Transverse colon (tissue), 4 donors: Measurements from ENCODE around the gene ATOH8.

Source experiments
- EP300 ChIP-seq: sonication (generic); formaldehyde crosslinking; IDR thresholded peaks from one replicate; pipeline ENCODE4 v1.6.1; 2017; ENCODE audit warnings: antibody characterized with exemption, low read depth
- POLR2AphosphoS5 ChIP-seq, 3 donors: sonication (generic); formaldehyde crosslinking; IDR thresholded peaks; one replicate each; pipeline ENCODE4 v1.6.1; 2016; ENCODE audit warnings: antibody characterized with exemption in 3 of 3
- TF ChIP-seq, protein P1 (sequence below), 5 experiments: fragments of 200-600 bp in 3 of 5; fragments of 450-650 bp in 2 of 5; sonication (generic) in 3 of 5; IDR thresholded peaks; 1 replicate in 2 of 5; 2 replicates in 3 of 5; pipeline ENCODE4 v1.5.1; 2016 to 2017; ENCODE audit warnings: antibody characterized with exemption in 5 of 5, inconsistent platforms in 3 of 5, mild to moderate bottlenecking in 2 of 5, moderate library complexity in 1 of 5

DNA sequence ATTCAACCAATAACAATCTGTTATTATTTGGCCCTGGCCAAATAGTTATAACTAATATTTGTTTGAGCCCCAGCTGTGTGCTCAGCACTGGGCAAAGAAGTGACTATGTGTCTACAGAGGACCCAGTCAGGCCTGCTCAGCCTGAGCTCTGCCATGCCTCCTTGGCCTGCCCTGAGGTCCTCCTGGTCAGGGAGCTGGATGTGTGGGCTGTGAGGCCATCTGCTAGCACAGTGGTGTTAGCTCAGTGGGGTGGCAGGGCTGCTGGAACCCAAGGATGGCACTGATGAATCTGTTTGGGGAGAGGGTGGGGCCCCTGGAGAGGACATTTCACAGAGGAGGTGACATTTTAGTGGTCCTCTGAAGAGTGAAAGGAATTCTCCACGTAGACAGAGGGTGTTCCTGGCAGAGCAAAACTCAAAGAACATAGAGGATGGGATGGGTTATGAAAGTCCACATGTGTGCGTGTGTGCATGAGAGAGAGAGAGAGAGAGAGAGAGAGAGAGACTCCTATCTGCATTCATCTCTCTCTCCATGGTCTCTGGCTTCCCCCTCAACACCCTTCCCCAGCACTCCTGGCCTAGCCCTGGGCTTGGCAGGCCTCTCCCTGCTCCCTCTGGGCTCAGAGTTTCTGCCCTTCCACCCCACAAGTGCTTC, 21.2 kb upstream of the ATOH8 start:
- TF ChIP-seq, protein P1, sequence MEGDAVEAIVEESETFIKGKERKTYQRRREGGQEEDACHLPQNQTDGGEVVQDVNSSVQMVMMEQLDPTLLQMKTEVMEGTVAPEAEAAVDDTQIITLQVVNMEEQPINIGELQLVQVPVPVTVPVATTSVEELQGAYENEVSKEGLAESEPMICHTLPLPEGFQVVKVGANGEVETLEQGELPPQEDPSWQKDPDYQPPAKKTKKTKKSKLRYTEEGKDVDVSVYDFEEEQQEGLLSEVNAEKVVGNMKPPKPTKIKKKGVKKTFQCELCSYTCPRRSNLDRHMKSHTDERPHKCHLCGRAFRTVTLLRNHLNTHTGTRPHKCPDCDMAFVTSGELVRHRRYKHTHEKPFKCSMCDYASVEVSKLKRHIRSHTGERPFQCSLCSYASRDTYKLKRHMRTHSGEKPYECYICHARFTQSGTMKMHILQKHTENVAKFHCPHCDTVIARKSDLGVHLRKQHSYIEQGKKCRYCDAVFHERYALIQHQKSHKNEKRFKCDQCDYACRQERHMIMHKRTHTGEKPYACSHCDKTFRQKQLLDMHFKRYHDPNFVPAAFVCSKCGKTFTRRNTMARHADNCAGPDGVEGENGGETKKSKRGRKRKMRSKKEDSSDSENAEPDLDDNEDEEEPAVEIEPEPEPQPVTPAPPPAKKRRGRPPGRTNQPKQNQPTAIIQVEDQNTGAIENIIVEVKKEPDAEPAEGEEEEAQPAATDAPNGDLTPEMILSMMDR (IDR thresholded peaks at IDR 0.05): no peak
- TF ChIP-seq EP300 (no peak), POLR2AphosphoS5 (IDR thresholded peaks at IDR 0.05) (no peak)
